HL-60 (cell line): ENCODE measurements around the gene FAR1.

ENCODE experiments used
- DNase-seq, 2 experiments: peaks; one replicate each; pipeline ENCODE4 v3.0.0-alpha.2; 2010 to 2020; ENCODE audit warnings: low read depth in 1 of 2, low spot score in 1 of 2
- H3K27ac ChIP-seq: fragments of 250-450 bp; sonication (Bioruptor Pico); replicated peaks from 2 replicates; pipeline ENCODE4 v1.5.1; 2020; ENCODE audit warnings: mild to moderate bottlenecking, moderate library complexity
- H3K27me3 ChIP-seq: fragments of 250-450 bp; sonication (Bioruptor Pico); 2 replicates; pipeline ENCODE4 v1.5.1; 2021; ENCODE audit warnings: mild to moderate bottlenecking, moderate library complexity; ENCODE audit not compliant: insufficient read depth, poor library complexity, severe bottlenecking
- H3K4me3 ChIP-seq: replicated peaks from 2 replicates; pipeline ENCODE4 v1.5.1; 2011; ENCODE audit warnings: mild to moderate bottlenecking, control low read depth, low read length; ENCODE audit not compliant: insufficient read depth
- CTCF ChIP-seq: IDR thresholded peaks from one replicate; pipeline ENCODE4 v1.5.1; 2011; ENCODE audit warnings: low read length, control low read depth, inconsistent platforms; ENCODE audit not compliant: insufficient read depth
- GABPA ChIP-seq: IDR thresholded peaks from 2 replicates; pipeline ENCODE4 v1.6.1; 2012; ENCODE audit warnings: low read depth
- POLR2AphosphoS5 ChIP-seq: IDR thresholded peaks from 2 replicates; pipeline ENCODE4 v1.6.1; 2012; ENCODE audit warnings: low read depth
- SPI1 ChIP-seq: IDR thresholded peaks from 2 replicates; pipeline ENCODE4 v1.6.1; 2012; ENCODE audit warnings: low read depth, mild to moderate bottlenecking, borderline replicate concordance
- TF ChIP-seq, protein P1 (sequence below): IDR thresholded peaks from 2 replicates; pipeline ENCODE4 v1.6.1; 2012; ENCODE audit warnings: low read depth; ENCODE audit not compliant: insufficient replicate concordance

Gene FAR1

DNA sequence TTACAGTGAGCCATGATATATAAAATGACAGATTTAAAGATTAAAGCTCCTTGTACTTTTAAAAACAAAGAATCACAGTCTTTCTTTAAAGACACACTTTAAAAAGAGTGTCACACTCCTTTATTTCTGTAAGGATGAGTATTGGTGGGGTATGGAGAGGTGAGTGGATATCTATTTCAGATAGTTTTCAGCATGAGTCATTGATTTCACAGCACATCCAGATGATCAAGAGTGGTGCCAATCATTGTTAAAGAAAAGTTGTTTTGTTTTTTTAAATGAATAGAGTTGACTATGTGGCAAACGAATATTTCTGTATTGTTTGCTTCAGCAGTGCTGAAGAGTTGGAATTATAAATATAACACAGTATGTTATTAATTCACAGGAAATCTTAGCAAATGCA, 52.5 kb downstream of the FAR1 start:
- no peak overlapping the region for H3K4me3 ChIP-seq
- no peak for TF ChIP-seq SPI1
- TF ChIP-seq, protein P1, sequence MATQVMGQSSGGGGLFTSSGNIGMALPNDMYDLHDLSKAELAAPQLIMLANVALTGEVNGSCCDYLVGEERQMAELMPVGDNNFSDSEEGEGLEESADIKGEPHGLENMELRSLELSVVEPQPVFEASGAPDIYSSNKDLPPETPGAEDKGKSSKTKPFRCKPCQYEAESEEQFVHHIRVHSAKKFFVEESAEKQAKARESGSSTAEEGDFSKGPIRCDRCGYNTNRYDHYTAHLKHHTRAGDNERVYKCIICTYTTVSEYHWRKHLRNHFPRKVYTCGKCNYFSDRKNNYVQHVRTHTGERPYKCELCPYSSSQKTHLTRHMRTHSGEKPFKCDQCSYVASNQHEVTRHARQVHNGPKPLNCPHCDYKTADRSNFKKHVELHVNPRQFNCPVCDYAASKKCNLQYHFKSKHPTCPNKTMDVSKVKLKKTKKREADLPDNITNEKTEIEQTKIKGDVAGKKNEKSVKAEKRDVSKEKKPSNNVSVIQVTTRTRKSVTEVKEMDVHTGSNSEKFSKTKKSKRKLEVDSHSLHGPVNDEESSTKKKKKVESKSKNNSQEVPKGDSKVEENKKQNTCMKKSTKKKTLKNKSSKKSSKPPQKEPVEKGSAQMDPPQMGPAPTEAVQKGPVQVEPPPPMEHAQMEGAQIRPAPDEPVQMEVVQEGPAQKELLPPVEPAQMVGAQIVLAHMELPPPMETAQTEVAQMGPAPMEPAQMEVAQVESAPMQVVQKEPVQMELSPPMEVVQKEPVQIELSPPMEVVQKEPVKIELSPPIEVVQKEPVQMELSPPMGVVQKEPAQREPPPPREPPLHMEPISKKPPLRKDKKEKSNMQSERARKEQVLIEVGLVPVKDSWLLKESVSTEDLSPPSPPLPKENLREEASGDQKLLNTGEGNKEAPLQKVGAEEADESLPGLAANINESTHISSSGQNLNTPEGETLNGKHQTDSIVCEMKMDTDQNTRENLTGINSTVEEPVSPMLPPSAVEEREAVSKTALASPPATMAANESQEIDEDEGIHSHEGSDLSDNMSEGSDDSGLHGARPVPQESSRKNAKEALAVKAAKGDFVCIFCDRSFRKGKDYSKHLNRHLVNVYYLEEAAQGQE: no peak
- TF ChIP-seq GABPA: no peak
- TF ChIP-seq POLR2AphosphoS5: no peak
- TF ChIP-seq CTCF: no peak
- DNase-seq: no peak
- H3K27me3 ChIP-seq: no peaks in the 10 kb centered on the region
- no peak overlapping the region for H3K27ac ChIP-seq

- Histone ChIP-seq H3K27me3 (no peaks in the 10 kb centered on the region), H3K4me3 (no peak overlapping the region), H3K27ac (no peak overlapping the region)
- DNase-seq: no peak
- TF ChIP-seq, protein P1: no peak
- TF ChIP-seq SPI1: no peak
- no peak for TF ChIP-seq POLR2AphosphoS5
- no peak for TF ChIP-seq CTCF
Measured at GRCh38 chr11:13721760-13722159, 53.3 kb downstream of the FAR1 start.

- TF ChIP-seq SPI1 (no peak), GABPA (no peak)
- Histone ChIP-seq H3K27ac (no peak overlapping the region), H3K4me3 (no peak overlapping the region), H3K27me3 (no peaks in the 10 kb centered on the region)
- no peak for DNase-seq
Measured at GRCh38 chr11:13726456-13726855, 58.0 kb downstream of the FAR1 start.

GRCh38 chr11:13728076-13728475, 59.6 kb downstream of the FAR1 start:
- Histone ChIP-seq H3K27ac (no peak overlapping the region), H3K4me3 (no peak overlapping the region), H3K27me3 (no peaks in the 10 kb centered on the region)
- DNase-seq: no peak
- TF ChIP-seq GABPA: no peak
- TF ChIP-seq, protein P1: no peak
- no peak for TF ChIP-seq SPI1
- no peak for TF ChIP-seq CTCF
- no peak for TF ChIP-seq POLR2AphosphoS5
